EL (cell line): ENCODE measurements around the gene ESYT2.
A peak's percentile ranks its signal among the peaks of the same experiment; 100 is the strongest.

Experiments
- DNase-seq: peaks from one replicate; pipeline ENCODE4 v3.0.0-alpha.2; 2016

ESYT2 gene

GRCh38 chr7:158796667-158797066 lies 32.6 kb downstream of the ESYT2 start:
- no peak for DNase-seq

- DNase-seq = no peak
These were observed 34.0 kb downstream of the ESYT2 start for GRCh38 chr7:158795272-158795671.

- no peak for DNase-seq
These were observed 38.2 kb downstream of the ESYT2 start for GRCh38 chr7:158791107-158791506.

- no peak for DNase-seq
These were observed 39.5 kb downstream of the ESYT2 start for GRCh38 chr7:158789842-158790241.

- DNase-seq = no peak
These were observed 42.4 kb downstream of the ESYT2 start for GRCh38 chr7:158786898-158787297.

GRCh38 chr7:158784270-158784669 lies 45.0 kb downstream of the ESYT2 start:
- DNase-seq = no peak

- DNase-seq = no peak
These were observed 45.7 kb downstream of the ESYT2 start for GRCh38 chr7:158783595-158783994.

GRCh38 chr7:158782761-158783401 lies 46.4 kb downstream of the ESYT2 start:
- DNase-seq = peak; percentile 37

GRCh38 chr7:158781974-158782664 lies 47.2 kb downstream of the ESYT2 start:
- DNase-seq = no peak

GRCh38 chr7:158781217-158781973 lies 47.9 kb downstream of the ESYT2 start:
- no peak for DNase-seq

- no peak for DNase-seq
These were observed 50.0 kb downstream of the ESYT2 start for GRCh38 chr7:158779061-158780000.

- DNase-seq = peak; percentile 44
These were observed 50.8 kb downstream of the ESYT2 start for GRCh38 chr7:158778471-158778870.

- DNase-seq = no peak
These were observed 51.5 kb downstream of the ESYT2 start for GRCh38 chr7:158777793-158778192.

GRCh38 chr7:158776474-158776873 lies 52.8 kb downstream of the ESYT2 start:
- no peak for DNase-seq

- DNase-seq = peak; percentile 18
These were observed 54.4 kb downstream of the ESYT2 start for GRCh38 chr7:158774952-158775351.

GRCh38 chr7:158772916-158773315 lies 56.4 kb downstream of the ESYT2 start:
- DNase-seq = no peak

- no peak for DNase-seq
These were observed 58.0 kb downstream of the ESYT2 start for GRCh38 chr7:158771213-158771834.

- no peak for DNase-seq
These were observed 61.6 kb downstream of the ESYT2 start for GRCh38 chr7:158767707-158768106.

- DNase-seq = no peak
These were observed 62.6 kb downstream of the ESYT2 start for GRCh38 chr7:158766570-158767281.

- DNase-seq = no peak
These were observed 64.3 kb downstream of the ESYT2 start for GRCh38 chr7:158765020-158765419.

- DNase-seq = no peak
These were observed 65.8 kb downstream of the ESYT2 start for GRCh38 chr7:158763454-158764033.
